Measurements from ENCODE around the gene ACACA.

DNA sequence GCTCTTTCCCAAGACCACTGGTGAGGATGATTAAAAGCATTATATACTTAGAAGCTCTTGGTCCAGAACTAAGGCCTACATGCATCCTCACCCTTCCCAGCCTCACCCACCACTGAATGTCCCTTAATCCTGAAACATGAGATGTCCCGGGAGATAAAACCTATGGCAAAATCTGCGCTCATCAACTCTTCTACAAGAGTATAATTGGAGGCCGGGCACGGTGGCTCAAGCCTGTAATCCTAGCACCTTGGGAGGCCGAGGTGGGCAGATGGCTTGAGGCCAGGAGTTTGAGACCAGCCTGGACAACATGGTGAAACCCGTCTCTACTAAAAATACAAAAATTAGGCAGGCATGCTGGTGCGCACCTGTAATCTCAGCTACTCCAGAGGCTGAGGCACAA is 13.3 kb downstream of the ACACA start:
- TF ChIP-seq CTCF (conservative IDR thresholded peaks at IDR 0.05; ENCODE audit: low read length), result no peak
- TF ChIP-seq EZH2phosphoT487 (IDR thresholded peaks at IDR 0.05; ENCODE audit: borderline replicate concordance), result no peak

Measured in Loucy (cell line).